Superior temporal gyrus (tissue), 1 donor: ENCODE results near the gene AKT2.

Experiments
- DNase-seq: peaks from one replicate; pipeline ENCODE4 v3.0.0-alpha.2; 2016; ENCODE audit errors: extremely low spot score

Gene AKT2

GRCh38 chr19:40253611-40254092 is 31.5 kb downstream of the AKT2 start:
- DNase-seq, result no peak

GRCh38 chr19:40252395-40252794 is 32.8 kb downstream of the AKT2 start:
- no peak for DNase-seq

- DNase-seq, result no peak
These were observed 33.2 kb downstream of the AKT2 start for GRCh38 chr19:40251991-40252390.

GRCh38 chr19:40251244-40251643 is 33.9 kb downstream of the AKT2 start:
- no peak for DNase-seq

DNA sequence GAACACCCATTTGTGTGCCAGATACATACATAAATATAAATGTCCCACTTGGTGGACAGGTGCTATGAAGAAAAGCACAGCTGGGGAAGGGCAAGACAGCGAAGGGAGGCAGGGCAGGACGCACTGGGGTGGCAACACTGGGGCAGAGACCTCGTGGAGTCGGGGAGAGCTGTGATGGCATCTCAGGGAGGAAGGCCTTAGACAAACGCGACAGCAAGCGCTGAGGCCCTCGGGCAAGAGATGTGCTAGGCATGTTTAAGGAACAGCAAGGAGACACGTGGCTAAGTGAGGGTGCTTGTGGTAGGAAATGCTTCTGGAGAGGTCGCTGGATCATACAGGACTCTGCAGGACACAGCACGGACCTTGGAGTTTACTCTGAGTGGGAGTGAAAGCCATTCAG is 35.4 kb downstream of the AKT2 start:
- DNase-seq, result no peak

DNA sequence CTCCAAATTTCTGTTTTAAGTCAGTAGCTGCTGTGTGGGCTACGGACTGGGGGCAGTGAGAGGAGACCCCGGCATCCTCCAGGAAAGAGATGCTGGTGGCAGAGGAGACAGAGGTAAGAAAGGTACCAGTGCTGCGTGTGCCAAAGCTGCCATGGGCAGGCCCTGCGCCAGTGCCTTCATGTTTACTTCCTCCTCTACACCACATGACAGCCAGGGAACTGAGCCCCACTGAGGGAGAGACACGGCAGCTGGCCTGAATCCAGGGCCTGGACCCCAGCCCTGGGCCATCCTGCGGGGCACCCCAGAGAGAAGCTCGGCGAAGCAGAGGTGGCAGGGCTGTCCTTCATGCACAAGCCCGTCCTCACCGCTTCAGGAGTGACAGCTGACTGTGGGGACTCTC is 35.9 kb downstream of the AKT2 start:
- no peak for DNase-seq

- no peak for DNase-seq
These were observed 37.3 kb downstream of the AKT2 start for GRCh38 chr19:40247735-40248262.

DNA sequence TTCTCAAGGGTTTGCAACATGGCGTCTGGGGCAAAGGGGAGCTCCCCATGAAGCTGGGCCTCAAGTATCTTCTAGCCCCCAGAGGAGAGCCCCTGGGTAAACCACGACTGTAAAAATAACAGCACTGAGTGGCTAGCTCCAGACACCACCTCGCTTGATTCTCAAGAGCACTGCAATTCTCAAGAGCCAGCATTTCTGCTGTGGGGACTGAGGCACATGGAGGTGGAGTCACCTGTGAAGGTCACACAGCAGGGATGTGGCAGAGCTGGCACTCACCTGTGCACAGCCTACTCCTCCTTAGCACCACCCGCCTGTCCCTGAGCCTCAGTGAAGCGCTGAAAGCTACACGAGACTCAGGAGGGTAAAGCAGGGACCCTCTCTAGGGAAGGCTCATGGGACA is 38.0 kb downstream of the AKT2 start:
- no peak for DNase-seq

GRCh38 chr19:40246292-40247073 is 38.7 kb downstream of the AKT2 start:
- DNase-seq, result peak; percentile 22

GRCh38 chr19:40245506-40246128 is 39.5 kb downstream of the AKT2 start:
- no peak for DNase-seq

- no peak for DNase-seq
These were observed 40.4 kb downstream of the AKT2 start for GRCh38 chr19:40244579-40245317.

DNA sequence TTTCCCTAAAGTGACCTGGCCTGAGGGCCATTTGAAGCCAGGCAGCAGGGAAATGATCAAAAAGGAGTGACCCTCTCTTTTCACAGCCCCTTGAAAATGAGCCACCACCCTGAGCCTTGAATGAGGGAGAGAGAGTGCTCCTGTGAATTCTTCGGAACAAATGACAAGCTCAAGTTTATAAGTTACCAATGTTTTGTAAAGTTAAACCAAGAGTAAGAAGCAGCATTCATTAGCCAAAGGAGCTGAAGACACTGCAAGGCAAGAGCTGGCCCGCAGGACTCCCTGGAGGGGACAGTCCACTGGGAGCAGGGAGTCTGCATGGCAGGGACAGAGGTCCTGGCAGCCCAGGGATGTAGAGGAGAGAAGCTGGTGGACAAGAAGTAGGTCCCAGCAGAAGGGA is 42.0 kb downstream of the AKT2 start:
- no peak for DNase-seq

- no peak for DNase-seq
These were observed 42.7 kb downstream of the AKT2 start for GRCh38 chr19:40242480-40242879.

DNA sequence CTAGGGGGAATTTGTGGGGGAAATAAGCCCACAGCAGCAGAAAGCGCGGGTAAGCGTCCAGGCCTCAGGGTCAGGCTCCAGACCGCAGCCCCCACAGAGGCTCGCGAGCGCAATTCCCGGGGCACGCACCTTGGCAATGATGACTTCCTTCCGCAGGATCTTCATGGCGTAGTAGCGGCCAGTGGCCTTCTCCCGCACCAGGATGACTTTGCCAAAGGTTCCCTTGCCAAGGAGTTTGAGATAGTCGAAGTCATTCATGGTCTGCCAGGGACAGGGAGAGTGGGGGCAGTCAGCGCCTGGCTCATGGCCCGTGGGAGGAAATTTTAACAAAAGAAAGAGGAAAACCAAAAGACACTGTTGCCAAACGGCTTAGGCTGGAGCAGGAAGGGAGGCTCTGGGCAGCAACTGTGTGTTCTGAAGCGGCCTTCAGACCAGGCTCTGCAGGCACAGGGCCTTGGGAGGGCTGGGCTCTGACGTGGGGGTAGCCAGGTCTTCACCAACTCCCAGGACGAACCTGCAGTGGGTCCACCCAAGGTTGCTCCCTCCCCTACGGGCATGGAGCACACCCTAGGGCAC is 43.2 kb downstream of the AKT2 start:
- DNase-seq, result peak; percentile 94

- no peak for DNase-seq
These were observed 43.9 kb downstream of the AKT2 start for GRCh38 chr19:40241125-40241808.

DNA sequence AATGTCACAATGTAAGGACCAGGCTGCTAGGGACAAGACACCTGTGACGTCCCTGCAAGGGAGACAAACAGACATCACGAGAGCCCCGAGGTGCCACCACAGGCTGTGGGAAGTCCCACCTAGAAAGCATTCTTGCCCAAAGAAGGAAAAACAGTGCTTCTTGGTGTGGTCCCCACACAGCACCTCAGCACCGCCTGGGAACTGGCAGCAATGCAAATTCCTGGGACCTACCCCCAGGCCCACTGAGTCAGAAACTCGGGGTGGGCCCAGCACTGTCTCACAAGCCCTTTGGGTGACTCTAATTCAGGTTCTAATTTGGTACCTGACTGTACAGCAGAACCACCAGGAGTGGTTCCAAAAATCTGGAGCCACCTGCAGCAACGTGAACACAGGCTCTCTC is 44.8 kb downstream of the AKT2 start:
- no peak for DNase-seq

GRCh38 chr19:40239415-40240226 is 45.5 kb downstream of the AKT2 start:
- DNase-seq, result no peak

GRCh38 chr19:40238775-40239174 is 46.4 kb downstream of the AKT2 start:
- DNase-seq, result no peak

DNA sequence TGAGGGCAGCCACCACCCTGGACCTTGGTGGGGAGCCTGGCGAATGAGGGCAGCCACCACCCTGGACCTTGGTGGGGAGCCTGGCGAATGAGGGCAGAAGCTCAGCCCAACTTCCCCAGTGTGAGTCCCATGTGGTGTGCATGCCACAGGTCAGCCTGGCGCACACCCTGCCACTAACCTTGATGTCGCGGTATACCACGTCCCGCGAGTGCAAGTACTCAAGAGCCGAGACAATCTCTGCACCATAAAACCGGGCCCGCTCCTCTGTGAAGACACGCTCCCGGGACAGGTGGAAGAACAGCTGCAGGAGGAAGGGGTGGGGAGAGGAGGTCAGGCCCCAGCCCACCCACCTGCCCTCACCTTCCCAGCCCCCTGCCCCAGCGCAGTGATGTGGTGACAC is 47.4 kb downstream of the AKT2 start:
- DNase-seq, result no peak

DNA sequence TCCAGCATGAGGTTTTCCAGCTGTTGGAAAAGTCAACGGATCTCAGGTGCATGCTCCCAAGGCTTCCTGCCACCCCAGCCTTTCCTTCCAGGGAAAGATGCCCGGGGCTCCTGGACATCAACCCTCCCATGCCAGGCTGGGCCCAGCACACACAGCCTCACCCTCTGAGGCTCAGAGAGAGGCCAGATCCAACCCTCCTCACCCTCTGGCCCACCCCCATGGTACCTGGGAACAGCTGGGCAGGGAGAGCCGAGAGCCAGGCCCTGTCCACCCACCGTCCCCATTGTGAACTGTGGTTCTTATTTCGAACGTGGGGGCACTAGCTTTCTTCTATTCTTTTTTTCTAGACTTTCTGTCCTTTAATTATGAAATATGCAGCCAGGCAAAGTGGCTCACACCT is 48.8 kb downstream of the AKT2 start:
- no peak for DNase-seq

DNA sequence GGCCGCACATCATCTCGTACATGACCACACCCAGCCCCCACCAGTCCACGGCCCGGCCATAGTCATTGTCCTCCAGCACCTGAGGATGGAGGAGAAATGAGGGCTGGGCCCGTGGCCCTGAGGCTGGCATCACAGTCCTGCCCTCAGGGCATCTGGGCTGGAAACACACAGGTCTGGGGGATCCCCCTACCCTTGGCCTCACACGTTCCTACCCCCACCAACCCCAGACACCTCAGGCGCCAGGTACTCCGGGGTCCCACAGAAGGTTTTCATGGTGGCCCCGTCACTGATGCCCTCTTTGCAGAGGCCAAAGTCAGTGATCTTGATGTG is 49.2 kb downstream of the AKT2 start:
- no peak for DNase-seq
